Vagina (tissue), 2 donors: ENCODE data around the gene B3GNT2.

ENCODE experiments used
- CTCF ChIP-seq, 3 experiments: fragments of 450-650 bp in 2 of 3; fragments of 200-600 bp in 1 of 3; sonication (generic) in 1 of 3; IDR thresholded peaks; one replicate each; pipeline ENCODE4 v1.5.1; 2017 to 2019; ENCODE audit warnings: antibody characterized with exemption in 3 of 3, mild to moderate bottlenecking in 2 of 3, moderate library complexity in 2 of 3
- POLR2A ChIP-seq, 2 donors: fragments of 450-650 bp; IDR thresholded peaks; one replicate each; pipeline ENCODE4 v1.6.1; 2017; ENCODE audit warnings: antibody characterized with exemption in 2 of 2, mild to moderate bottlenecking in 2 of 2, moderate library complexity in 2 of 2
- POLR2AphosphoS5 ChIP-seq, 2 donors: sonication (generic); formaldehyde crosslinking; IDR thresholded peaks; one replicate each; pipeline ENCODE4 v1.9.0; 2017; ENCODE audit warnings: antibody characterized with exemption in 2 of 2, mild to moderate bottlenecking in 2 of 2, low read depth in 1 of 2; ENCODE audit not compliant: insufficient read depth in 1 of 2

- TF ChIP-seq CTCF (IDR thresholded peaks at IDR 0.05) (no peak), POLR2A (IDR thresholded peaks at IDR 0.05) (no peak), POLR2AphosphoS5 (IDR thresholded peaks at IDR 0.05; ENCODE audit: insufficient read depth in 1 of 2, low read depth in 1 of 2) (no peak)
These were observed 9.6 kb upstream of the B3GNT2 start for GRCh38 chr2:62186156-62186905.
